GM12878 (cell line): ENCODE results near the gene NOD2. TPM values are rescaled to one million over a fixed set of nuclear protein-coding genes. Genes with fewer than 3 reads are reported as not detected.

Source experiments
- ATAC-seq: fragments of 200-7000 bp; cut with Tn5 transposase; 3 replicates; pipeline ENCODE4 v1.9.1; 2020; ENCODE audit warnings: mild to moderate bottlenecking, moderate library complexity
- BruUV-seq: library from RNA; stranded (reverse); fragments of 400-500 nt; replicated peaks from 2 replicates; lab custom pipeline; 2021; lab: Mats Ljungman, UMichigan
- CTCF ChIA-PET: fragments of 300-600 bp; sonication (Branson Sonifier 250); formaldehyde crosslinking; extraction: SDS; loops from one replicate; lab custom pipeline; 2021; ENCODE audit warnings: inconsistent platforms; lab: Yijun Ruan, JAX
- POLR2A ChIA-PET: fragments of 350-600 bp; formaldehyde crosslinking; extraction: SDS; loops from one replicate; lab custom pipeline; 2021; ENCODE audit warnings: inconsistent platforms; lab: Charles Lee
- RAD21 ChIA-PET: fragments of 300-600 bp; sonication (Branson Sonifier 250); formaldehyde crosslinking; loops from one replicate; lab custom pipeline; 2023; ENCODE audit warnings: antibody characterized with exemption; ENCODE audit not compliant: unreplicated experiment; lab: Charles Lee
- SMC1A ChIA-PET: fragments of 300-600 bp; sonication (Branson Sonifier 250); formaldehyde crosslinking; loops from one replicate; lab custom pipeline; 2023; ENCODE audit not compliant: unreplicated experiment, uncharacterized antibody; lab: Charles Lee
- DNase-seq: peaks from one replicate; pipeline ENCODE4 v3.0.0-alpha.2; 2011; ENCODE audit warnings: low read depth, low spot score
- FAIRE-seq: peaks from 3 replicates; lab custom pipeline; 2011; peaks lifted over from hg19 to GRCh38; lab: Jason Lieb, UNC
- H2AFZ ChIP-seq: 2 replicates; pipeline ENCODE4 v1.6.0; 2011; ENCODE audit warnings: low read depth, low read length, control low read depth; ENCODE audit not compliant: control insufficient read depth
- H3K27ac ChIP-seq: 2 replicates; pipeline ENCODE4 v1.5.1; 2011; ENCODE audit warnings: control low read depth; ENCODE audit not compliant: control insufficient read depth, insufficient read depth
- H3K27me3 ChIP-seq, 2 experiments: replicated peaks in 1 of 2; 2 replicates each; pipeline versions ENCODE4 v1.6.0 to v1.6.1; 2011; ENCODE audit warnings: low read length in 1 of 2; ENCODE audit not compliant: control insufficient read depth in 2 of 2, insufficient read depth in 2 of 2
- H3K36me3 ChIP-seq, 2 experiments: 2 replicates each; pipeline ENCODE4 v1.5.1; 2011; ENCODE audit warnings: low read length in 1 of 2; ENCODE audit not compliant: control insufficient read depth in 2 of 2, insufficient read depth in 2 of 2
- H3K4me1 ChIP-seq: 2 replicates; pipeline ENCODE4 v1.6.1; 2011; ENCODE audit warnings: mild to moderate bottlenecking, low read length, moderate library complexity, mixed read lengths; ENCODE audit not compliant: control insufficient read depth, insufficient read depth
- H3K4me2 ChIP-seq: 2 replicates; pipeline ENCODE4 v1.6.0; 2011; ENCODE audit warnings: control low read depth; ENCODE audit not compliant: control insufficient read depth, insufficient read depth
- H3K4me3 ChIP-seq: fragments of 200-600 bp; sonication (generic); 2 replicates; pipeline ENCODE4 v1.5.1; 2016
- H3K79me2 ChIP-seq: 2 replicates; pipeline ENCODE4 v1.6.0; 2011; ENCODE audit warnings: low read length; ENCODE audit not compliant: control insufficient read depth, insufficient read depth
- H3K9ac ChIP-seq: 2 replicates; pipeline ENCODE4 v1.8.0; 2011; ENCODE audit warnings: low read length, control low read depth, mixed read lengths; ENCODE audit not compliant: control insufficient read depth, insufficient read depth
- H3K9me3 ChIP-seq: replicated peaks from 3 replicates; pipeline ENCODE4 v1.5.1; 2011; ENCODE audit warnings: mild to moderate bottlenecking, low read length; ENCODE audit not compliant: control insufficient read depth, insufficient read depth
- H4K20me1 ChIP-seq: 2 replicates; pipeline ENCODE4 v1.6.0; 2011; ENCODE audit not compliant: control insufficient read depth, insufficient read depth
- CBX3 ChIP-seq: fragments of 200-600 bp; sonication (generic); IDR thresholded peaks from 2 replicates; pipeline ENCODE4 v1.6.1; 2016; ENCODE audit warnings: low read depth, borderline replicate concordance
- CHD2 ChIP-seq: IDR thresholded peaks from 2 replicates; pipeline ENCODE4 v1.6.1; 2011; ENCODE audit warnings: low read depth, low read length, improper control_type of control experiment, borderline replicate concordance
- CTCF ChIP-seq, 3 experiments: IDR thresholded peaks in 2 of 3; conservative IDR thresholded peaks in 1 of 3; 2 replicates each; pipeline ENCODE4 v1.5.1; 2011; ENCODE audit warnings: low read depth in 3 of 3, low read length in 3 of 3, mild to moderate bottlenecking in 3 of 3, control low read depth in 2 of 3, moderate library complexity in 2 of 3, inconsistent platforms in 1 of 3, mixed read lengths in 1 of 3; ENCODE audit not compliant: control insufficient read depth in 2 of 3, insufficient read depth in 1 of 3; ENCODE audit errors: extremely low read depth in 1 of 3
- IKZF2 ChIP-seq, 2 experiments: fragments of 450-650 bp; IDR thresholded peaks; 2 replicates each; pipeline ENCODE4 v1.6.1; 2017; ENCODE audit warnings: mild to moderate bottlenecking in 2 of 2, moderate library complexity in 2 of 2
- MAX ChIP-seq: IDR thresholded peaks from 2 replicates; pipeline ENCODE4 v1.6.1; 2012; ENCODE audit warnings: low read depth, low read length, improper control_type of control experiment
- MLLT1 ChIP-seq: fragments of 450-650 bp; IDR thresholded peaks from 2 replicates; pipeline ENCODE4 v1.6.1; 2016; ENCODE audit warnings: mild to moderate bottlenecking
- POLR2A ChIP-seq: IDR thresholded peaks from 2 replicates; pipeline ENCODE4 v1.6.1; 2011; ENCODE audit warnings: low read depth, mild to moderate bottlenecking, low read length
- POLR2AphosphoS5 ChIP-seq: IDR thresholded peaks from 2 replicates; pipeline ENCODE4 v1.6.1; 2011; ENCODE audit warnings: mild to moderate bottlenecking, low read length, inconsistent platforms
- RBBP5 ChIP-seq: fragments of 200-600 bp; sonication (generic); conservative IDR thresholded peaks from 2 replicates; pipeline ENCODE4 v1.6.1; 2016
- SMAD1 ChIP-seq: fragments of 450-650 bp; IDR thresholded peaks from 2 replicates; pipeline ENCODE4 v1.6.1; 2018; ENCODE audit warnings: mild to moderate bottlenecking, low read depth; ENCODE audit not compliant: partially characterized antibody
- SPI1 ChIP-seq: IDR thresholded peaks from 2 replicates; pipeline ENCODE4 v1.6.1; 2011; ENCODE audit warnings: low read depth, mild to moderate bottlenecking, low read length, moderate library complexity, borderline replicate concordance; ENCODE audit not compliant: insufficient read depth
- SREBF2 ChIP-seq: IDR thresholded peaks from 2 replicates; pipeline ENCODE4 v1.6.1; 2012; ENCODE audit warnings: mild to moderate bottlenecking, low read length
- YY1 ChIP-seq: IDR thresholded peaks from 2 replicates; pipeline ENCODE4 v1.6.1; 2011; ENCODE audit warnings: low read depth, mild to moderate bottlenecking, low read length
- ZNF592 ChIP-seq: fragments of 450-650 bp; IDR thresholded peaks from 2 replicates; pipeline ENCODE4 v1.6.1; 2017; ENCODE audit warnings: mild to moderate bottlenecking, moderate library complexity
- ZSCAN29 ChIP-seq: fragments of 450-650 bp; IDR thresholded peaks from 2 replicates; pipeline ENCODE4 v1.6.1; 2017; ENCODE audit warnings: mild to moderate bottlenecking, moderate library complexity
- WGBS: methylation state at CpG from one replicate; pipeline ENCODE4 v1.1.6; 2016; ENCODE audit warnings: low lambda C conversion rate; ENCODE audit not compliant: insufficient replicate concordance, insufficient coverage; ENCODE audit errors: missing lambda C conversion rate; 5-methylcytosine and 5-hydroxymethylcytosine counted together
- in situ Hi-C: fragments of 300-500 bp; cut with MboI; formaldehyde crosslinking; loops from 9 replicates; pipeline ENCODE4 v1.14.3; 2018; ENCODE audit warnings: mixed read lengths
- intact Hi-C: fragments of 100-400 bp; cut with micrococcal nuclease; formaldehyde crosslinking; loops from one replicate; pipeline ENCODE4 v1.14.2; 2022; ENCODE audit not compliant: unreplicated experiment
- polyA plus RNA-seq, 11 experiments: library from polyadenylated mRNA; depleted of rRNA in 4 of 11; unstranded in 6 of 11; stranded (reverse) in 5 of 11; fragments of >200 nt; fragmentation: Nextera tagmentation in 4 of 11; fragmentation: Illumina TruSeq in 1 of 11; extraction: Ambion mirVana in 4 of 11; extraction: Trizol in 1 of 11; gene quantifications; 1 replicate in 1 of 11; 2 replicates in 10 of 11; pipeline versions ENCODE4 v1.2.1 to v1.2.3, GENCODE V29; 2011 to 2016; ENCODE audit warnings: inconsistent platforms in 2 of 11, missing spikeins in 2 of 11, low read depth in 1 of 11
- total RNA-seq, 4 experiments: library from RNA; depleted of rRNA in 3 of 4; stranded (reverse); fragments of >200 nt in 3 of 4; fragmentation: Illumina TruSeq in 1 of 4; extraction: Trizol in 1 of 4; gene quantifications; 2 replicates each; pipeline versions ENCODE4 v1.2.1 to v1.2.3, GENCODE V29; 2013 to 2021

The NOD2 gene
- total and polyA plus RNA-seq, 10 of the 15 experiments (the other 5 are each of a cell fraction or from before 2014, with no cell fraction given): 1.0 to 18.6 (median 6.7) TPM

- H2AFZ ChIP-seq: peak overlapping the region; percentile 35; the same call in 1 of the 2 replicates
- no peak for DNase-seq
- ATAC-seq: peak; percentile 29
- RAD21 ChIA-PET: interaction anchor here (3.1 to 13.0 kb wide), 3 partner anchors 46 to 70 kb away, joined by 27 to 578 read pairs (median 112); partner anchors contain the start of genes NOD2 and SNX20
- in situ Hi-C loops: no loop called here
- POLR2A ChIA-PET: interaction anchor here (2.1 to 7.2 kb wide), 4 partner anchors 45 to 468 kb away, joined by 9 to 104 read pairs (median 34); partner anchors contain the start of genes NOD2 and SNX20
- SMC1A ChIA-PET: interaction anchor here (5.4 to 19.1 kb wide), 2 partner anchors 47 to 67 kb away, joined by 59 to 600 read pairs; partner anchors contain the start of genes NOD2 and SNX20
- no peak for FAIRE-seq
- peaks cover 54% of the 10 kb centered on the region for H3K79me2 ChIP-seq
- no peaks in the 10 kb centered on the region for H4K20me1 ChIP-seq
- CTCF ChIA-PET: interaction anchor here (2.2 to 15.3 kb wide), 4 partner anchors 45 to 386 kb away, joined by 5 to 636 read pairs (median 70); partner anchors contain the start of gene SNX20
- H3K4me3 ChIP-seq: peak overlapping the region; percentile 84
- BruUV-seq: no TSS peak
- H3K4me1 ChIP-seq: peaks cover 23% of the 10 kb centered on the region
- no peaks in the 10 kb centered on the region for H3K9me3 ChIP-seq
- H3K27ac ChIP-seq: peak overlapping the region; percentile 98
- 1% methylated on average over 28 of the region's 28 CpGs for WGBS
- H3K9ac ChIP-seq: peak overlapping the region; percentile 97
- H3K27me3 ChIP-seq: no peaks in the 10 kb centered on the region
- H3K4me2 ChIP-seq: peak overlapping the region; percentile 46
- intact Hi-C loops: loop anchor here (2.0 to 10.0 kb wide), 2 partner anchors 44 to 588 kb away; partner anchors contain the start of gene TENT4B
- H3K36me3 ChIP-seq: no peaks in the 10 kb centered on the region
- no peak for TF ChIP-seq ZSCAN29
- no peak for TF ChIP-seq ZNF592
- TF ChIP-seq CTCF (IDR thresholded peaks at IDR 0.05 in 2 of 3, conservative IDR thresholded peaks at IDR 0.05 in 1 of 3; ENCODE audit: control insufficient read depth in 2 of 3, extremely low read depth in 1 of 3, insufficient read depth in 1 of 3, low read depth in 3 of 3, low read length in 3 of 3): no peak
- TF ChIP-seq CHD2: 0 out of 2 replicates have a peak, but pooled peaks have one; percentile 7
- TF ChIP-seq MAX: 0 out of 2 replicates have a peak, but pooled peaks have one; percentile 38
- peak; percentile 50; the same call in 1 of the 2 replicates for TF ChIP-seq SPI1
- TF ChIP-seq RBBP5: 0 out of 2 replicates have a peak, but pooled peaks have one; percentile 9
- TF ChIP-seq MLLT1: peak; percentile 56
- peak; percentile 25 for TF ChIP-seq SMAD1
- peak; percentile 83 for TF ChIP-seq YY1
- TF ChIP-seq POLR2A: peak; percentile 2; the same call in 1 of the 2 replicates
- TF ChIP-seq CBX3: no peak
- peak in 1 of 2 experiments; percentile 42; a peak in 2 of 4 replicates for TF ChIP-seq IKZF2 (IDR thresholded peaks at IDR 0.05)
- peak; percentile 64; the same call in 1 of the 2 replicates for TF ChIP-seq POLR2AphosphoS5
- no peak for TF ChIP-seq SREBF2
These were observed 49.3 kb downstream of the NOD2 start for GRCh38 chr16:50742576-50743200.
